Breast epithelium (tissue), 3 donors: Measurements from ENCODE around the gene FMNL1.

ENCODE experiments used
- POLR2A ChIP-seq: fragments of 450-650 bp; IDR thresholded peaks from one replicate; pipeline ENCODE4 v1.6.1; 2016; ENCODE audit warnings: antibody characterized with exemption, mild to moderate bottlenecking, moderate library complexity
- TF ChIP-seq, protein P1 (sequence below), 3 donors: fragments of 450-650 bp; IDR thresholded peaks; one replicate each; pipeline ENCODE4 v1.5.1; 2016 to 2017; ENCODE audit warnings: antibody characterized with exemption in 3 of 3, mild to moderate bottlenecking in 3 of 3, moderate library complexity in 3 of 3

GRCh38 chr17:45288825-45289224, 67.1 kb downstream of the FMNL1 start:
- TF ChIP-seq, protein P1, sequence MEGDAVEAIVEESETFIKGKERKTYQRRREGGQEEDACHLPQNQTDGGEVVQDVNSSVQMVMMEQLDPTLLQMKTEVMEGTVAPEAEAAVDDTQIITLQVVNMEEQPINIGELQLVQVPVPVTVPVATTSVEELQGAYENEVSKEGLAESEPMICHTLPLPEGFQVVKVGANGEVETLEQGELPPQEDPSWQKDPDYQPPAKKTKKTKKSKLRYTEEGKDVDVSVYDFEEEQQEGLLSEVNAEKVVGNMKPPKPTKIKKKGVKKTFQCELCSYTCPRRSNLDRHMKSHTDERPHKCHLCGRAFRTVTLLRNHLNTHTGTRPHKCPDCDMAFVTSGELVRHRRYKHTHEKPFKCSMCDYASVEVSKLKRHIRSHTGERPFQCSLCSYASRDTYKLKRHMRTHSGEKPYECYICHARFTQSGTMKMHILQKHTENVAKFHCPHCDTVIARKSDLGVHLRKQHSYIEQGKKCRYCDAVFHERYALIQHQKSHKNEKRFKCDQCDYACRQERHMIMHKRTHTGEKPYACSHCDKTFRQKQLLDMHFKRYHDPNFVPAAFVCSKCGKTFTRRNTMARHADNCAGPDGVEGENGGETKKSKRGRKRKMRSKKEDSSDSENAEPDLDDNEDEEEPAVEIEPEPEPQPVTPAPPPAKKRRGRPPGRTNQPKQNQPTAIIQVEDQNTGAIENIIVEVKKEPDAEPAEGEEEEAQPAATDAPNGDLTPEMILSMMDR (IDR thresholded peaks at IDR 0.05), result no peak
- no peak for TF ChIP-seq POLR2A
